K562 (cell line): ENCODE results near the gene SLCO3A1.

Experiments
- ESRRA ChIP-seq: fragments of 450-650 bp; IDR thresholded peaks from 2 replicates; pipeline ENCODE4 v1.6.1; 2014; ENCODE audit warnings: low read depth, mild to moderate bottlenecking, moderate library complexity, borderline replicate concordance
- NELFE ChIP-seq: IDR thresholded peaks from 2 replicates; pipeline ENCODE4 v1.6.1; 2011; ENCODE audit warnings: mild to moderate bottlenecking; ENCODE audit not compliant: insufficient read depth, insufficient read length
- NFIC ChIP-seq: fragments of 450-650 bp; IDR thresholded peaks from 2 replicates; pipeline ENCODE4 v1.6.1; 2017; ENCODE audit warnings: mild to moderate bottlenecking, inconsistent platforms
- SETDB1 ChIP-seq: IDR thresholded peaks from one replicate; pipeline ENCODE4 v1.6.1; 2012; ENCODE audit warnings: low read length, control low read depth, inconsistent platforms
- ZNF408 ChIP-seq: fragments of 250-450 bp; sonication (Bioruptor Pico); IDR thresholded peaks from 2 replicates; pipeline ENCODE4 v1.4.0; 2020; ENCODE audit warnings: low read depth, mild to moderate bottlenecking, moderate library complexity
- TF ChIP-seq, protein P1 (sequence below): sonication (generic); formaldehyde crosslinking; IDR thresholded peaks from 2 replicates; pipeline ENCODE4 v1.8.0; 2022; ENCODE audit warnings: missing genetic modification reagents, mild to moderate bottlenecking, borderline replicate concordance
- TF ChIP-seq, protein P2 (sequence below), 2 experiments: fragments of 450-650 bp in 1 of 2; sonication (generic) in 1 of 2; formaldehyde crosslinking in 1 of 2; IDR thresholded peaks in 1 of 2; conservative IDR thresholded peaks in 1 of 2; 2 replicates each; pipeline versions ENCODE4 v1.6.1 to v1.8.1; 2016 to 2023; ENCODE audit warnings: mild to moderate bottlenecking in 2 of 2, moderate library complexity in 2 of 2, inconsistent platforms in 1 of 2, missing genetic modification reagents in 1 of 2

- TF ChIP-seq ZNF408 (CRISPR knock-in tag) (no peak), ESRRA (no peak), SETDB1 (no peak), NELFE (no peak), NFIC (no peak)
- TF ChIP-seq, protein P1, sequence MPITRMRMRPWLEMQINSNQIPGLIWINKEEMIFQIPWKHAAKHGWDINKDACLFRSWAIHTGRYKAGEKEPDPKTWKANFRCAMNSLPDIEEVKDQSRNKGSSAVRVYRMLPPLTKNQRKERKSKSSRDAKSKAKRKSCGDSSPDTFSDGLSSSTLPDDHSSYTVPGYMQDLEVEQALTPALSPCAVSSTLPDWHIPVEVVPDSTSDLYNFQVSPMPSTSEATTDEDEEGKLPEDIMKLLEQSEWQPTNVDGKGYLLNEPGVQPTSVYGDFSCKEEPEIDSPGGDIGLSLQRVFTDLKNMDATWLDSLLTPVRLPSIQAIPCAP (CRISPR knock-in tag) = no peak
- TF ChIP-seq, protein P2, sequence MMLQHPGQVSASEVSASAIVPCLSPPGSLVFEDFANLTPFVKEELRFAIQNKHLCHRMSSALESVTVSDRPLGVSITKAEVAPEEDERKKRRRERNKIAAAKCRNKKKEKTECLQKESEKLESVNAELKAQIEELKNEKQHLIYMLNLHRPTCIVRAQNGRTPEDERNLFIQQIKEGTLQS (IDR thresholded peaks at IDR 0.05) = no peak
- TF ChIP-seq, protein P2 (CRISPR knock-in tag; conservative IDR thresholded peaks at IDR 0.05) = no peak
Measured at GRCh38 chr15:92141607-92142006, 288.1 kb downstream of the SLCO3A1 start.
